Osteocyte (in vitro differentiated cells): ENCODE measurements around the gene NEUROD2. TPM values are rescaled to one million over a fixed set of nuclear protein-coding genes. Genes with fewer than 3 reads are reported as not detected.
A peak's percentile ranks its signal among the peaks of the same experiment; 100 is the strongest.

ENCODE experiments used
- DNase-seq: peaks from one replicate; pipeline ENCODE4 v3.0.0; 2021; ENCODE audit warnings: mixed read lengths; ENCODE audit not compliant: unreplicated experiment; ENCODE audit errors: extremely low spot score
- H3K27ac Mint-ChIP-seq: one replicate; pipeline ENCODE4 v1.8.0; 2021; ENCODE audit warnings: mild to moderate bottlenecking, mixed read lengths; ENCODE audit not compliant: unreplicated experiment
- H3K27me3 Mint-ChIP-seq: one replicate; pipeline ENCODE4 v1.8.0; 2021; ENCODE audit warnings: mixed read lengths; ENCODE audit not compliant: unreplicated experiment
- H3K36me3 Mint-ChIP-seq: one replicate; pipeline ENCODE4 v1.8.0; 2021; ENCODE audit warnings: mixed read lengths; ENCODE audit not compliant: unreplicated experiment
- H3K4me1 Mint-ChIP-seq: one replicate; pipeline ENCODE4 v1.8.0; 2021; ENCODE audit warnings: mixed read lengths; ENCODE audit not compliant: unreplicated experiment
- H3K4me3 Mint-ChIP-seq: one replicate; pipeline ENCODE4 v1.8.0; 2021; ENCODE audit warnings: mild to moderate bottlenecking, moderate library complexity, mixed read lengths; ENCODE audit not compliant: unreplicated experiment
- H3K9me3 Mint-ChIP-seq: one replicate; pipeline ENCODE4 v1.8.0; 2021; ENCODE audit warnings: mixed read lengths; ENCODE audit not compliant: unreplicated experiment
- CTCF ChIP-seq: fragments of 200-600 bp; sonication (generic); IDR thresholded peaks from 2 replicates; pipeline ENCODE4 v1.5.0; 2021; ENCODE audit warnings: antibody characterized with exemption, mild to moderate bottlenecking, moderate library complexity
- total RNA-seq: library from RNA; stranded (reverse); gene quantifications from 2 replicates; pipeline ENCODE4 v1.2.1, GENCODE V29; 2021

Gene NEUROD2
- total RNA-seq, 1 donor from 2014 or later = not detected

DNA sequence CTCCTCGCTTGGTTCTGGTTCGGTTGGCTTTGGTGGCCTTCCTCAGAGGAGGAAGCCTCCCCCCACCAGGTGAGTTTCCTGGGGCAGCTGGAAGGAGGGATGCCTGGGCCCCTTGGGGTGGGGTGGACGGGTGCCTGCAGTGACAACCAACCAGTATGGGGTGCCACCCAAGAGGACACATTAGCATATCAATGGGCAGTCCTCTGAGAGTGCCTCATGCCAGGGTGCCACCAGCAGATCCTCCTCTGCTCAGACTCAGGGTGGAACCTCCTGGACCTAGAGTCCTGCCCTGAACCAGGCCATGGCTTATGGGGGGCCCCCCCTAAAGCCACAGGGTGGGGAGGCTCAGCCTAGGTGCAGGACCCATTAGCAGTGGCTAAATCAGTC is 21.8 kb upstream of the NEUROD2 start:
- DNase-seq = no peak
- Mint-ChIP-seq H3K9me3 (no peaks in the 10 kb centered on the region), H3K27ac (no peak overlapping the region), H3K4me3 (no peak overlapping the region), H3K4me1 (peaks cover 15% of the 10 kb centered on the region), H3K36me3 (no peaks in the 10 kb centered on the region), H3K27me3 (peaks cover 57% of the 10 kb centered on the region)
- no peak for TF ChIP-seq CTCF

DNA sequence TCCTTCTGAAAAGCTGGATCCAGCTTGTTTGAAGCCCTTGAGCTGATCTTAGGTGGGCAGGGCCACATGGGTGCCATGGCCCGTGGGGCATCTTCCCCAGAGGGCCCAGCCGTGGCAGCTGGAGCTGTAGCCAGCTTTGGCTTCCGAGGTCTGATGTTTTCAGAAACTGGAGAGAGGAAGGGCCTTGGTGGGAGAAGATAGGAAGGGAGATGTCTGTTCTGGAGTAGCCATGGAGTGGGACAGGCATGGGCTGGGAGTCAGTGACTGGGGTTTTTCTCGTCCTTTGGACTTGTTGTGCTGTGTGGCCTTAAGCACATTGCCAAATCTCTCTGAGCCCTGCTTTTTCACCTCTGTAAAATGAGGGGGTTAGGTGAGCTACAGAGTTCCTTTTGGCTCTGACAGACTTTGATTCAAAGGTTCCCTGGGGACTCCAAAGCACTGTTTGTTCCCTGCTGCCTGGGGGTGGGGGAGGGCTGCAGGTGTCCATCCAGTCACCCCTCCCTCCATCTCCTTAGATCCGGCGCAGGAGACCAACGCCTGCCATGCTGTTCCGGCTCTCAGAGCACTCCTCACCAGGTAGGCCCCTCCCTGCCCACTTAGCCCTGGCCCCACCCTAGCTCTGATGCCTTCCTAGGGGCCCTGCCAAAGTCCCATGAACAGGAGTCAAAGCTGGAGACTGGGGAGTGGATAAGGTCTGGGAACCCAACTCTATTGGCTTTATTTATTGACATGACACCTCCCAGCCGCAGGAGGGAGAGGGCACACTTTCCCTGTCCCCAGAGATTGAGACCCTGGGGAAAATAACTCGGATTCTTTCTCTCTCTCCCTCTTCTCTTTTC is 21.2 kb upstream of the NEUROD2 start:
- no peaks in the 10 kb centered on the region for H3K36me3 Mint-ChIP-seq
- no peak for DNase-seq
- no peak for TF ChIP-seq CTCF
- H3K4me3 Mint-ChIP-seq = no peak overlapping the region
- peaks cover 60% of the 10 kb centered on the region for H3K27me3 Mint-ChIP-seq
- H3K4me1 Mint-ChIP-seq = peaks cover 12% of the 10 kb centered on the region
- H3K9me3 Mint-ChIP-seq = no peaks in the 10 kb centered on the region
- H3K27ac Mint-ChIP-seq = no peak overlapping the region

DNA sequence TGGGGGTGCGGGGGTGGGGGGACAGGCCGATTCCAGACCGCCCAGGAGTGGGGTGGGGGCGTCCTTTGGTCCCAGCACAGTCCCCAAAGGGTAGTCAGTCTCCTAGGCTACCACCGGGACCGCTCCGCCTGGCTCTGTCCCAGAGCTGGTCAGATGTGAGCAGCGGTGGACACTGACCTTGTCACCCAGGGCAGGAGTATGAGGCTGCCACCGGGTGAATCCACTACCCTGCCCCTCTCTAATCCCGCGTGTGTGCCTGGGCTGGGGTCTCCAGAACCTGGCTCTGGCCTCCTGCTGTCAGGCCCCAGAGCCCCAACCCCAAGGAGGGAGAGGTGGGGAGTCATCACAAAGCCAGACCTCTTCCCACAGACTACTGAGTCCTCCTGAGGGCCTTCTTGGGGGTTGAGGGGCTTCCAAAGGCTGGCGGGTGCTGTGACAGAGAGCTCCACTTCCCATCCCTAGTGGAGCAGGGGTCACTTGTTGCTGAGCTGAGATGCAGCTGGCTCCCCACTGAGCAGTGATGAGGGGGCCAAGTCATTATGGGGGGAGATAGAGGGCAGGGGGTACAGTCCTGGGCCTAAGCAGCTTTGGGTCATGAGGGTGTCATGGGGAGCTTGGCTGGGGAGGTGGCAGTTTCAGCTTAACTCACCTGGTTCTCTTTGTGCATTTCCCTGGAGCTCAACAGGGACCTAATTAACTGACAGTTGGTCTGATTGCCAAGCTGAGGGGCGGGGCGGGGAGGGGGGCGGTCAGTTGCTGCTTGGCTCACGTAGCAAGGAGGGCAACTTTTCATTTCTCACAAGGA is 20.2 kb upstream of the NEUROD2 start:
- Mint-ChIP-seq H3K4me3 (peak overlapping the region; percentile 48), H3K4me1 (peaks cover 14% of the 10 kb centered on the region), H3K9me3 (no peaks in the 10 kb centered on the region), H3K36me3 (no peaks in the 10 kb centered on the region), H3K27me3 (peaks cover 60% of the 10 kb centered on the region), H3K27ac (no peak overlapping the region)
- no peak for DNase-seq
- TF ChIP-seq CTCF = no peak

GRCh38 chr17:39627047-39627711 is 19.5 kb upstream of the NEUROD2 start:
- no peaks in the 10 kb centered on the region for H3K36me3 Mint-ChIP-seq
- DNase-seq = no peak
- H3K27ac Mint-ChIP-seq = no peak overlapping the region
- H3K4me1 Mint-ChIP-seq = peaks cover 15% of the 10 kb centered on the region
- H3K27me3 Mint-ChIP-seq = peaks cover 60% of the 10 kb centered on the region
- peak overlapping the region; percentile 65 for H3K4me3 Mint-ChIP-seq
- no peaks in the 10 kb centered on the region for H3K9me3 Mint-ChIP-seq
- no peak for TF ChIP-seq CTCF
